AG09309 (cell line): ENCODE results near the gene FAM168B.

ENCODE experiments used
- DNase-seq: peaks from one replicate; pipeline ENCODE4 v3.0.0-alpha.2; 2010; ENCODE audit warnings: low read depth
- H3K4me3 ChIP-seq: 2 replicates; pipeline ENCODE4 v1.5.1; 2011; ENCODE audit warnings: mild to moderate bottlenecking, low read depth, low read length, moderate library complexity; ENCODE audit not compliant: control insufficient read depth
- CTCF ChIP-seq: IDR thresholded peaks from 2 replicates; pipeline ENCODE4 v1.5.1; 2011; ENCODE audit warnings: mild to moderate bottlenecking, low read depth, low read length, inconsistent platforms; ENCODE audit not compliant: insufficient read depth, control insufficient read depth; ENCODE audit errors: missing control alignments

FAM168B gene

GRCh38 chr2:131104487-131105155 lies 11.4 kb upstream of the FAM168B start:
- DNase-seq = no peak
- TF ChIP-seq CTCF = no peak

GRCh38 chr2:131103165-131103564 lies 9.9 kb upstream of the FAM168B start:
- H3K4me3 ChIP-seq = no peak overlapping the region
- no peak for DNase-seq

More at GRCh38 chr2:131104487-131105155, 11.4 kb upstream of the FAM168B start:
- peak overlapping the region; percentile 72 for H3K4me3 ChIP-seq

GRCh38 chr2:131094463-131095281 lies 1.4 kb upstream of the FAM168B start:
- H3K4me3 ChIP-seq = no peak overlapping the region
- no peak for TF ChIP-seq CTCF

More at GRCh38 chr2:131103165-131103564, 9.9 kb upstream of the FAM168B start:
- TF ChIP-seq CTCF = no peak

GRCh38 chr2:131093696-131094462 lies 619 bp upstream of the FAM168B start:
- H3K4me3 ChIP-seq = peak overlapping the region; percentile 47
- no peak for TF ChIP-seq CTCF
- DNase-seq = no peak

More at GRCh38 chr2:131094463-131095281, 1.4 kb upstream of the FAM168B start:
- DNase-seq = no peak

- no peak for DNase-seq
- no peak for TF ChIP-seq CTCF
- peak overlapping the region; percentile 47 for H3K4me3 ChIP-seq
These were observed 728 bp downstream of the FAM168B start for GRCh38 chr2:131092458-131093005.

GRCh38 chr2:131085646-131086045 lies 7.6 kb downstream of the FAM168B start:
- TF ChIP-seq CTCF = no peak
- no peak overlapping the region for H3K4me3 ChIP-seq
- DNase-seq = no peak
